GM19452 (cell line): ENCODE data around the gene POLD4.

Experiments
- ATAC-seq: cut with Tn5 transposase; IDR thresholded peaks from one replicate; pipeline ENCODE4 v1.9.1; 2021; ENCODE audit not compliant: unreplicated experiment

POLD4 gene

DNA sequence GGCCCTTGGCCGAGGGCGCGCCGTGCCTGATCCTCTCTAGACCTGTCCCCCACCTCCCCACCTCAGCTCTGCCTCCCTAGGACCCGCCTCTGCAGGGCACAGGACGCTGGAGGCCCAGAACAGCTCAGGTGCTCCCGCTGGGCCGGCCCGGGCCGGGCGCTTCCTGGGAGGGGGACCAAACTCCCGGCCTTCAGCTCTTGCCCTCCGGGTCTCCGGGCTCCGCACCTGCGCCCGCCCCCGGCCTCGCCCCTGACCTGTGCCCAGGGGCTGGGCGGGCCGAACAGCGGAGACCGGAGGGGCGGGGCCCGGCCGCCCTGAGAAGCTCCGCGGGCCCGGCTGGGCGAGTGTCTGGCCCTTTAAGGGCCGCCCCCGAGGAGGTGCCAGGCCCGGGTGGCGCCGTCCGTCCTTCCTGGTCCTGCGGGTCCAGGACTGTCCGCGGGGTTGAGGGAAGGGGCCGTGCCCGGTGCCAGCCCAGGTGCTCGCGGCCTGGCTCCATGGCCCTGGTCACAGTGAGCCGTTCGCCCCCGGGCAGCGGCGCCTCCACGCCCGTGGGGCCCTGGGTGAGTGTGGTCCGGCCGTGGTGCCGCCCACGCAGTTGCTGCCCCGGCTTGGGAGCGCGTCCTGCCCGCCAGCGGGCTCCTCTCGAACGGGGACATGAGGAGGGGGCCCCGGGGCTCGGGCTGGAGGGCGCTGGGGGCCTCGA is 50.1 kb downstream of the POLD4 start, which contains the start of gene SSH3:
SSH3 (plus strand) TSS at position 399 of the 703 bp plus-strand sequence; CDS start at position 495, 96 bp downstream.
- no peak for ATAC-seq

DNA sequence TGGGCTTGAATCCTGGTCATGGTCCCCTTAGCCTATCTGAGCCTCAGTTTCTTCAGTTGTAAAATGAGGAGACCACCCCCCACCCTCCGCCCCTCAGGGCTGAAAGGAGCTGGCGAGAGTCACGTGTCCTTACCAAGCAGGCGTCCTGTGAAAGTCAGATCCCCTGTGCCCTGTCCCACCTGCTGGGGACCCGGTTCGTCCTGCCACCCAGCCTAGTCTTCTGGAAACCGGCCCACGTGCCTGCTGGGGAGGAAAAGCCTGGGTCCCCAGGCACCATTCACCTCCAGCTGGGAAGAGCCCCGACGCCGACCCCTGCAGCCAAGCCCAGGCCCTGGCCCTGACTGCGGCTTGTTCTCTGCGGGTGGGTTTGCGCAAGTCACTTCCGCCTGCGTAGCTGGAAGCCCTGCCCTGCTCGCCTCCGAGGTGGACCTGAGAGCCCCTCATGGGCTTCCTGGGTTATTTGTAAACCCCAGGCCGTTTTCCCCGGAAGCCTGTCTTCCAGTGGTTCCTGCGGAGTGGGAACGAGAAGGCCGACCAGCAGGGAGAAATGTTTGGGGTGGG is 50.7 kb downstream of the POLD4 start:
- no peak for ATAC-seq

DNA sequence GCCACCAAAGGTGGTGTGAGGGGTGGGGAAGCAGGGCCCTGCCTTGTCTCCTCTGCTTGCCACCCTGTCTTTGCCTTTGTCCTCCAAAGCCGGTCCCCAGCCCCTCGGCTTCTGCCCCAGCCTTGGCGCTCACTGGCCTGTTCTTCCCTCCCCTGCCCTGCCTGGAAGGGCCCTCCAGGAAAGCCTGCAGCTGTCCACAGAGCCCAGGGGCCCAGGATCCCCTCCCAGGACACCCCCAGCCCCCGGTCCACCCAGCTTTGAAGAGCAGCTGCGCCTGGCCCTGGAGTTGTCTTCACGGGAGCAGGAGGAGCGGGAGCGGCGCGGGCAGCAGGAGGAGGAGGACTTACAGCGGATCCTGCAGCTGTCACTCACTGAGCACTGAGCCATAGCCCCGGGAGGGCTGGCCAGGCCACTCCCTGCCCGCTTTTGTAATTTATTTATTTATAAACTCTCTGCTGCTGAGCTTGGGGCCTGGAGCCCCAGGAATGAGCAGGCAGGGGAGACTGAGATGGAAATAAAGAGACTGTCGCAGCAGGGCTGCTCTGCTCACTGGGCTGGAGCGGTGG is 51.3 kb downstream of the POLD4 start:
- ATAC-seq, result no peak

DNA sequence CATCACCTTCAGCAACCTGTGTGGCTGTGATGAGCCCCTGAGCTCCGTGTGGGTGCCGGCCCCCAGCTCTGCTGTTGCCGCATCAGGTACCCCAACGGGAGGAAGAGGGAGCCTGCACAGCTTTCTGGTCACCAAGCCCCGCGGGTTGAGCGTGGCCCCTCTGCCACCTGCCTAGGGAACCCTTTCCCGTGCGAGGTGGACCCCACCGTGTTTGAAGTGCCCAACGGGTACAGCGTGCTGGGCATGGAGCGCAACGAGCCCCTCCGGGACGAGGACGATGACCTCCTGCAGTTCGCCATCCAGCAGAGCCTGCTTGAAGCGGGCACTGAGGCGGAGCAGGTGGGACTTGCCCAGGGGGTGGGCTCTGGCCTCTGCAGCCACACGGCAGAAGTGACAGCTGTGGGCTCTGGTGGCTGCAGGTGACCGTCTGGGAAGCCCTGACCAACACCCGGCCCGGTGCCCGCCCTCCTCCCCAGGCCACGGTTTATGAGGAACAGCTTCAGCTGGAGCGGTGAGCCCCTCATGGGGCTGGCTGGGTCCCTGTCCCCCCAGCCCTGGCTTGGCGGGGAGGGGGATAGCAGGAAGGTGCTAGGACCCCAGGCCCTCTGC is 51.9 kb downstream of the POLD4 start:
- no peak for ATAC-seq
